Stimulated activated CD8-positive, alpha-beta memory T cell treated with anti-CD3 and anti-CD28 coated beads, Interleukin-4, amount 100 ng/mL, for 4 hours (primary cell): ENCODE data around the gene SBNO2.

Experiments used
- DNase-seq, 2 donors: peaks; one replicate each; pipeline ENCODE4 v3.0.0-alpha.2; 2020; ENCODE audit warnings: low read depth in 2 of 2, low spot score in 1 of 2

SBNO2 gene

GRCh38 chr19:1091544-1092175 lies 82.4 kb downstream of the SBNO2 start:
- no peak for DNase-seq

DNA sequence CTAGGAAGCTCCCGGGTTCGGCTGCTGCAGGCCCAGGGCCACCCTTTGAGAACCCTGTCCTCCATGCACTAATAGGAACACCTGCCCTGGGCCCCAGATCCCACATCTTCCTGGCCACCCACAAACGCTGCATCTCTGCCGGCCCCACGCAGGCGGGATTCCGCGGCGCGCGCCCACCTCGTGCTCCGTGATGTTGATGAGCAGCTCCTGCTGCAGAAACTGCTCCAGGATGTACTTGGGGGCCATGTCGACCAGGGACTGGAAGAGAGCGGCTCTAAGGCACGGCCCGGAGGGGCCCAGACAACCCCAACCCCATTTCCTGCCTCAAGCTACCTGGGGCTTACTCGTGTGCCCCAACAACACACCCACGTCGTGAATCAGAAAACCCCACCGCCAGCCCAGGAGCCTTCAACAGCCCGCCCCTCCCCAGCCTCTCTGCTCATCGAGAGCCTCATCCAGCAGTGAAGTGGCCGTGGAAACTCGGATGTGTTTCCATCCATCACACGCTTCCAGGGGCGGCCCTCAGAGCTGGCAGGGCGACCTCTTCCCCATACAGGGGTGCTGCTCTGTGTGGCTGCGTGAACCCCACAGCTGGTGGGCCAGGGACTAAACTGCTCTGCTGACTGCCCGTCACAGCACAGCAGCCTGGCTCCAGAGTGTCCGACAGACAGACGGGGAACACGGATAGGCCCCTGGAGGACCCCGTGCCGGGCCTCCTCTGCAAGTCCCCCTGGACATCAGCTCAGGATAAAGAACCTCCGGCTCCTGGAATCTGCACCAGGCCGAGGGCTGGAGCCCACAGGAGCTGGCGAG lies 83.1 kb downstream of the SBNO2 start:
- DNase-seq, result peak; percentile 44 to 61

DNA sequence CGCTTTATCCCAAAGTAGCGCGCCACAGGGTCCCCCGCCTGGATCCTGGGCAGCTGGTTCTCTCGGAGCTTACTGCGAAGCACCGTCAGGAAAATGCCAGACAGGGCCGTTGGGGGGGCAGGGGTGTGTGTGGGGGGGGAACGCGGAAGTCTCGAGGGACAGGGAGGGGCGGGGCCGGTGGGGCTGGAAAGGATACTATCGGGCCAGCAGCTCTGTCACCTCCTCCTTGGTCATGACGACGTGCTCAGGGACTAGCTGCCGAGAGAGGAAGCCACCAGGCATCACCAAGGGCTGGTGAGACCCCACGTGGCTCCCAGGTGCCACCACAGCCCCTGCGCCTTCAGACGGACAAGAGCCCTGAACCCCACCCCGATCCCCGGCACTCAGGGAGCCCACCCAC lies 84.2 kb downstream of the SBNO2 start:
- no peak for DNase-seq

- no peak for DNase-seq
Observed at GRCh38 chr19:1089126-1089771, 84.8 kb downstream of the SBNO2 start.

GRCh38 chr19:1088416-1089010 lies 85.6 kb downstream of the SBNO2 start:
- DNase-seq, result no peak

DNA sequence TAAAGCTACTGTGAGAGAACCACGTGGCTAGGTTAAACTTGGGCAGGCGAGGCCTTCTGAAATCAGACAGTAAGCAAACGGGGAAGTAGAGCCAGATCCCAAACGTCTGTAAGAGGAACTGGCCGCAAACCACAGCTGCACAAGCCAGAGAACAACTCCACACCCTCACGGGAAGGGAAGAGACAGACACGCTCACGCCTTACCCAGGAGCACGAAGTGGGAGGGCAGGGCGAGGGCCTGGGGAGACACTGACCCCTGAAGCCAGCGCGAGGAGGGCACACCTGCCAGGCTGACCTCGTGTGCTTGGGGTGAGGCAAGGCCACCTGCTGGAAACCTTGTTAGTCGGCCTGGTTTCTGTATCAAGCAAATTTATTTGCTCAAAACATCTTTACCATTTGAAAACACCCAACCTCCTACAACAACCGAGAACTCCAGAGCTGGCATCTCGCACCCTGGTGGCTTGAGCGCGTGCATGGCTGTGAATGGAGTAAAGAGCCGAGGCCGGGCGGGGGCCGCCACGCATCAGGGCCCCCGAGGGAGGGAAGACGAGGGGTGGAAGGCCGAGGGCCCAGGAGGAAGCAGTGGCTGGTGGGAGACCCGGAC lies 86.2 kb downstream of the SBNO2 start:
- no peak for DNase-seq

GRCh38 chr19:1086613-1087012 lies 87.5 kb downstream of the SBNO2 start:
- no peak for DNase-seq

DNA sequence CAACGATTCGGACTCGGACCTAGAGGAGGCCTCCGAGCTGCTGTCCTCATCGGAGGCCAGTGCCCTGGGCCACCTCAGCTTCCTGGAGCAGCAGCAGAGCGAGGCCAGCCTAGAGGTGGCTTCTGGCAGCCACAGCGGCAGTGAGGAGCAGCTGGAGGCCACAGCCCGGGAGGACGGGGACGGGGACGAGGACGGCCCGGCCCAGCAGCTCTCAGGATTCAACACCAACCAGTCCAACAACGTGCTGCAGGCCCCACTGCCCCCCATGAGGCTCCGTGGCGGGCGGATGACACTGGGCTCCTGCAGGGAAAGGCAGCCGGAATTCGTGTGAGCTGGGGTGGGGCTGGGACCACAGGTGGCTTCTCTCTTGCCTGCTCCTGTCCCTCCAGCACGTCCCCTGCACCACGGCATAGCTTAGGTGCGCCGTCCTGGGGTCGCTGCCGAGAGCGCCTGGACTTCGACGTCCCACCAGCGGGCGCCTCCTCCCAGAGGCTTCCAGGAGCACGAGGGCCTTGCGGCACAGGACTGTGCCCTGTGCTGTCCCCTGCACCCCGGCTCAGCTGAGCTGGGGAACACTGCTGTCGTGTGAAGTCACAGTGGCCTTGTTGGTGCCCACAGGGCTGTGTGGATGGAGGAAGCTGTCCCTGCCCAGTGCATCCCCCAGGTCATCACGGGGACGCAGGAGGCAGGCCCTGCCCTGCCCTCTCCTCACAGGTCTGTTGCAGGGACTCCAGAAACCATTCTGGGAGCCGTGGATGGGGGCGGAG lies 88.2 kb downstream of the SBNO2 start:
- DNase-seq, result no peak

DNA sequence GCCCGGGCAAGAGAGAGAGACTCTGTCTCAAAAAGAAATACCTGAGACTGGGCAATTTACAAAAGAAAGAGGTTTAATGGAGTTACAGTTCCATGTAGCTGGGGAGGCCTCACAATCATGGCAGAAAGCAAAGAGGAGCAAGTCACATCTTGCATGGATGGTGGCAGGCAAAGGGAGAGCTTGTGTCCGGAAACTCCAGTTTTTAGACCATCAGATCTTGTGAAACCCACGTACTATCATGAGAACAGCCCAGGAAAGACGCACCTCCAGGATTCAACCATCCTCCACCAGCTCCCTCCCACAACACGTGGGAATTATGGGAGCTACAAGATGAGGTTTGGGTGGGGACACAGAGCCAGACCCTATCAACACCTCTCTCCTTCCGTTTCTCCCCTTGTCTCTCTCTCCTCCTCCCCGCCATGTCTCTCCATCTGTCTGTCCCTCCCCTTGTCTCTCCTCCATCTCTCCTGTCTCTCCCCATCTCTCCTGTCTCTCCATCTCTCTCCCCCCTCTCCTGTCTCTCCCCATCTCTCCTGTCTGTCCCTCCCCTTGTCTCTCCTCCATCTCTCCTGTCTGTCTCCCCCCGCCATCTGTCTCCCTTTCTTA lies 88.9 kb downstream of the SBNO2 start:
- no peak for DNase-seq

GRCh38 chr19:1084024-1084868 lies 89.8 kb downstream of the SBNO2 start:
- DNase-seq, result no peak

DNA sequence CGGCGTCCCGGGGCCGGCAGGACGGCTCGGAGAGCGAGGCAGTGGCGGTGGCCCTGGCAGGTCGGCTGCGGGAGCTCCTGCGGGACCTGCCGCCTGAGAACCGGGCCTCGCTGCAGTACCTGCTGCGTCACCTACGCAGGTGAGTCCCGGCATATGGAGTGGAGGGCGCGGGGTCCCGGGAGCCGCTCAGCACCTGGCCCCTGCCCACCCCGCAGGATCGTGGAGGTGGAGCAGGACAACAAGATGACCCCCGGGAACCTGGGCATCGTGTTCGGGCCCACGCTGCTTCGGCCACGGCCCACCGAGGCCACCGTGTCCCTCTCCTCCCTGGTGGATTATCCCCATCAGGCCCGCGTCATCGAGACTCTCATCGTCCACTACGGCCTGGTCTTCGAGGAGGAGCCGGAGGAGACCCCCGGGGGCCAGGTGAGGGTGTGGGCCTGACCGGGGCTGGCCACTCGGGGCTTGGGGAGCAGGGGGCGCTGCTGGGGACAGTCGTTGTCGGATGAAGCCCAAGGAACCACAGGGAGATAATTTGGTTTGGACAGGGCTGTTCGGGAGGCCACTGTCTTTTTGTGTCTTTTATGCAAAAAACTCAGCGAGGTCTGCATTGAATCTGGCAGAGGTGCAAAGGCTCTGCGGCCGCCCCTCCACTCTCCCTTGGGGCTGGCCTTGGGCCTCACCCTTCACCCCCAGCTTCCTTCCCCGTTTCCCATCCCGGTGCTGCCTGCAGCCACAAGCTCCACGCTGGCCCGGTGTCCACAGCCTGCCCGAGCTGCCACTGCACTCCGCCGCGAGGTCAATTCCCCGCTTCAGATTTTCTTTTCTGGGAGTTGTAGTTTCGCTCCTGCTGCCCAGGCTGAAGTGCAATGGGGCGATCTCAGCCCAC lies 90.9 kb downstream of the SBNO2 start:
- no peak for DNase-seq

DNA sequence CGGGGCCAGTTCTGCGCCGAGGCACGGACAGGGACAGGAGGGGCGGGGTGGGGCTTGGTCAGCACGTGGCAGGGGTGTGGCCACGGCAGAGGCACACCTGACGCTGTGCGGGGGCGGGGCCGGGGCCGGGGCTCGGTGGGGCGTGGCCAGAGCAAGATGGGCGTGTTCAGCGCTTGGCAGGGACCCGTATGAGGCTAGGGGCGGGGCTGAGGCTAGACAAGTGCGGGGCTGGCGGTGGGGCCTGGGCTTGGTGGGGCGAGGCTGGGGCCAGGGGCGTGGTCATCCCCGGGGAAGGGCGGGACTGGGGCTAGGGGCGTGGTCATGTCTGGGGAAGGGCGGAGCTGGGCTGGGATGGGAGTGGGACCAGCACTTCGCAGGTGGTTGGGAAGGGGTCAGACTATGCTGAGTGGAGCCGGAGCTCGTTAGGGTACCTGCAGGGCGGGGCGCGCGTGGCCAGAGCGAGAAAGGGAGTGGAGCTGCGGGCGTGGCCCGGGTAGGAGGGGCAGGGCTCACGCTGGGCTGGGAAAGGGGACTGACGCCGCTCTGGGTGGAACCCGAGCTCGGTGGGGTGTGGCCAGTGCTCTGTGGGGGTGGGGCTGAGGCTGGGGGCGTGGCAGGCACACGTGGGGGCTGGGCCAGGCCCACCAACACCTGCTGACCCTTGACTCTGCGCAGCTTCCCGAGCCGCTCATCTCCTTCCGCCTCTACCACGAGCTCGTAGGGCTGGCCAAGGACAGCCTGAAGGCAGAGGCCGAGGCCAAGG lies 91.7 kb downstream of the SBNO2 start:
- peak in 1 of 2 donors; percentile 44 for DNase-seq

- no peak for DNase-seq
Observed at GRCh38 chr19:1081301-1082164, 92.5 kb downstream of the SBNO2 start.

GRCh38 chr19:1080360-1081161 lies 93.5 kb downstream of the SBNO2 start:
- no peak for DNase-seq

- no peak for DNase-seq
Observed at GRCh38 chr19:1079566-1080111, 94.4 kb downstream of the SBNO2 start.

GRCh38 chr19:1076951-1077350 lies 97.1 kb downstream of the SBNO2 start:
- DNase-seq, result peak; percentile 76 to 89
